KMS-11 (cell line): ENCODE measurements around the gene HDHD2.

ENCODE experiments used
- H2AFZ ChIP-seq: fragments of 200-600 bp; sonication (generic); 2 replicates; pipeline ENCODE4 v1.6.1; 2016; ENCODE audit warnings: antibody characterized with exemption, mixed run types, low read depth
- H3K27ac ChIP-seq: fragments of 200-600 bp; sonication (generic); 2 replicates; pipeline ENCODE4 v1.6.1; 2016; ENCODE audit warnings: mild to moderate bottlenecking, mixed run types
- H3K27me3 ChIP-seq: fragments of 200-600 bp; sonication (generic); 2 replicates; pipeline ENCODE4 v1.6.1; 2017; ENCODE audit warnings: mild to moderate bottlenecking, low read depth, mixed run types, moderate library complexity; ENCODE audit not compliant: insufficient read depth
- H3K36me3 ChIP-seq: fragments of 200-600 bp; sonication (generic); 2 replicates; pipeline ENCODE4 v1.6.1; 2017; ENCODE audit warnings: mild to moderate bottlenecking, mixed run types; ENCODE audit not compliant: insufficient read depth
- H3K4me1 ChIP-seq: fragments of 200-600 bp; sonication (generic); 2 replicates; pipeline ENCODE4 v1.6.1; 2016; ENCODE audit warnings: mild to moderate bottlenecking, low read depth, mixed run types; ENCODE audit not compliant: poor library complexity, severe bottlenecking
- H3K4me2 ChIP-seq: fragments of 200-600 bp; sonication (generic); 2 replicates; pipeline ENCODE4 v1.7.0; 2016; ENCODE audit warnings: mild to moderate bottlenecking, mixed run types
- H3K4me3 ChIP-seq: fragments of 200-600 bp; sonication (generic); IDR thresholded peaks from 2 replicates; pipeline ENCODE4 v1.6.1; 2017; ENCODE audit warnings: low read depth, low read length, mixed read lengths; ENCODE audit not compliant: insufficient read depth
- H3K79me2 ChIP-seq: fragments of 200-600 bp; sonication (generic); 2 replicates; pipeline ENCODE4 v1.6.1; 2016; ENCODE audit warnings: low read depth, mixed run types; ENCODE audit not compliant: insufficient read depth
- H3K9ac ChIP-seq: fragments of 200-600 bp; sonication (generic); 2 replicates; pipeline ENCODE4 v1.6.1; 2016; ENCODE audit warnings: mild to moderate bottlenecking, mixed run types
- H4K20me1 ChIP-seq: fragments of 200-600 bp; sonication (generic); 2 replicates; pipeline ENCODE4 v1.6.1; 2016; ENCODE audit warnings: mild to moderate bottlenecking, mixed run types; ENCODE audit not compliant: insufficient read depth
- TF ChIP-seq, protein P1 (sequence below): fragments of 200-600 bp; sonication (generic); conservative IDR thresholded peaks from 2 replicates; pipeline ENCODE4 v1.6.1; 2017; ENCODE audit warnings: low read depth, mild to moderate bottlenecking, antibody characterized with exemption, low read length, moderate library complexity, mixed read lengths

Gene HDHD2

GRCh38 chr18:47150824-47151366, 595 bp upstream of the HDHD2 start:
- H4K20me1 ChIP-seq: no peaks in the 10 kb centered on the region
- TF ChIP-seq, protein P1, sequence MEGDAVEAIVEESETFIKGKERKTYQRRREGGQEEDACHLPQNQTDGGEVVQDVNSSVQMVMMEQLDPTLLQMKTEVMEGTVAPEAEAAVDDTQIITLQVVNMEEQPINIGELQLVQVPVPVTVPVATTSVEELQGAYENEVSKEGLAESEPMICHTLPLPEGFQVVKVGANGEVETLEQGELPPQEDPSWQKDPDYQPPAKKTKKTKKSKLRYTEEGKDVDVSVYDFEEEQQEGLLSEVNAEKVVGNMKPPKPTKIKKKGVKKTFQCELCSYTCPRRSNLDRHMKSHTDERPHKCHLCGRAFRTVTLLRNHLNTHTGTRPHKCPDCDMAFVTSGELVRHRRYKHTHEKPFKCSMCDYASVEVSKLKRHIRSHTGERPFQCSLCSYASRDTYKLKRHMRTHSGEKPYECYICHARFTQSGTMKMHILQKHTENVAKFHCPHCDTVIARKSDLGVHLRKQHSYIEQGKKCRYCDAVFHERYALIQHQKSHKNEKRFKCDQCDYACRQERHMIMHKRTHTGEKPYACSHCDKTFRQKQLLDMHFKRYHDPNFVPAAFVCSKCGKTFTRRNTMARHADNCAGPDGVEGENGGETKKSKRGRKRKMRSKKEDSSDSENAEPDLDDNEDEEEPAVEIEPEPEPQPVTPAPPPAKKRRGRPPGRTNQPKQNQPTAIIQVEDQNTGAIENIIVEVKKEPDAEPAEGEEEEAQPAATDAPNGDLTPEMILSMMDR: no peak
- H3K27ac ChIP-seq: peak overlapping the region; percentile 63
- peak overlapping the region; percentile 99 for H3K4me2 ChIP-seq
- no peaks in the 10 kb centered on the region for H3K27me3 ChIP-seq
- peaks cover 8% of the 10 kb centered on the region for H3K79me2 ChIP-seq
- H3K4me3 ChIP-seq: peak overlapping the region; percentile 69
- peaks cover 2% of the 10 kb centered on the region; the same call in 1 of the 2 replicates for H3K36me3 ChIP-seq
- H3K9ac ChIP-seq: peak overlapping the region; percentile 65; the same call in 1 of the 2 replicates
- peaks cover 25% of the 10 kb centered on the region for H3K4me1 ChIP-seq
- peak overlapping the region; percentile 91 for H2AFZ ChIP-seq

GRCh38 chr18:47149457-47150028, 757 bp downstream of the HDHD2 start:
- peak overlapping the region; percentile 71 for H3K4me3 ChIP-seq
- H3K36me3 ChIP-seq: no peaks in the 10 kb centered on the region; the same call in 1 of the 2 replicates
- H3K79me2 ChIP-seq: peaks cover 21% of the 10 kb centered on the region
- peak overlapping the region; percentile 91 for H2AFZ ChIP-seq
- peak overlapping the region; percentile 99 for H3K4me2 ChIP-seq
- H3K4me1 ChIP-seq: peaks cover 25% of the 10 kb centered on the region
- H3K9ac ChIP-seq: peak overlapping the region; percentile 65
- no peaks in the 10 kb centered on the region for H3K27me3 ChIP-seq
- peak overlapping the region; percentile 63 for H3K27ac ChIP-seq
- TF ChIP-seq, protein P1: no peak
- H4K20me1 ChIP-seq: no peaks in the 10 kb centered on the region

- Histone ChIP-seq H3K27me3 (no peaks in the 10 kb centered on the region), H2AFZ (no peak overlapping the region), H3K4me2 (no peak overlapping the region), H4K20me1 (no peaks in the 10 kb centered on the region), H3K36me3 (no peaks in the 10 kb centered on the region), H3K79me2 (peaks cover 36% of the 10 kb centered on the region), H3K9ac (no peak overlapping the region), H3K27ac (no peak overlapping the region), H3K4me1 (peaks cover 14% of the 10 kb centered on the region), H3K4me3 (no peak overlapping the region)
- TF ChIP-seq, protein P1: no peak
Observed at GRCh38 chr18:47146206-47146605, 4.1 kb downstream of the HDHD2 start.

DNA sequence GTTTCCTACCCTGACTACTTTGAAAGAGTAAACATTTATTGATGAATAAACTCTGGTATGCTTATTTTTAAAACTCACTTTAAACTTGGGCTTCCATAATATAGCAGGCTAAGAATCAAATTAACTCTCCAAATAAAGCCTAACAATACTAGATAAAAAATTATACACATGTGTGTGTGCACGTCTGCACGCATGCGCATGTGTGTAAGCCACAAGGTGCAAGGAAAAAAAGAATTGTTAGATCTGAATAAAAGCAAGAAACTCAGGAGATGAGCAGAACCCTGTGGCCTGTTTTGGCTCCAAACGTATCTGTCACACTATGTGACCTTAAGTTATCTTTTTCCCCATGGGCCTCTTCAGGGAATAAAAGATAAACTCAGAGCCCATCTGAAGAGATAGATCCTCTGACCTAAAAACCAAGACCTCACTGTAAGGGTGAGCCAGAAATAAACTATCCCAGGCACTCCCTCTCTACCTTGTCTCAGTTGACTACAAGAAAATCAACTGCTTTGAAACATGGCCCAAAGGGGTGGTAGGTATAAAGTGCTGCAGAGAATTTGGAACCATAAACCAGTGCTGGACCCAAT, 6.3 kb downstream of the HDHD2 start:
- peaks cover 28% of the 10 kb centered on the region; the same call in 1 of the 2 replicates for H3K79me2 ChIP-seq

More for the DNA sequence above, 6.3 kb downstream of the HDHD2 start:
- Histone ChIP-seq H4K20me1 (no peaks in the 10 kb centered on the region), H3K4me1 (peaks cover 2% of the 10 kb centered on the region), H3K36me3 (no peaks in the 10 kb centered on the region), H3K4me3 (no peak overlapping the region), H3K4me2 (no peak overlapping the region), H2AFZ (no peak overlapping the region), H3K27me3 (no peaks in the 10 kb centered on the region), H3K9ac (no peak overlapping the region), H3K27ac (no peak overlapping the region)
- TF ChIP-seq, protein P1: no peak
